ENCODE results near the gene EXT2. TPM values are rescaled to one million over a fixed set of nuclear protein-coding genes. Genes with fewer than 3 reads are reported as not detected.
A peak's percentile ranks its signal among the peaks of the same experiment; 100 is the strongest.

EXT2 gene
- total and polyA plus RNA-seq, 3 donors from 2014 or later, result 47.5 to 71.2 (median 60.9) TPM

- TF ChIP-seq CTCF (IDR thresholded peaks at IDR 0.05) (peak; percentile 80 to 88 (median 85)), POLR2A (IDR thresholded peaks at IDR 0.05) (no peak)
- intact Hi-C loops (cut with DNase I; ENCODE audit: low total_unique reads), result no loop called here
- Histone ChIP-seq H3K36me3 (ENCODE audit: low read depth, missing control alignments) (no peaks in the 10 kb centered on the region), H3K27ac (peak within 1 kb of the TSS; percentile 93 to 96), H3K4me3 (peak within 1 kb of the TSS; percentile 79 to 82), H3K27me3 (no peaks in the 10 kb centered on the region), H3K4me1 (peaks cover 7% of the 10 kb centered on the region), H3K9me3 (no peaks in the 10 kb centered on the region)
- DNase-seq, result peak; percentile 98
- 0 to 1% methylated on average over 2 to 66 of the region's 70 CpGs for WGBS, 2 donors
Measured at GRCh38 chr11:44065841-44066731, 29.4 kb upstream of the EXT2 start, which contains the start of gene ACCS. TSS of gene ACCS (plus strand) at chr11:44066270. CDS start at chr11:44067628, 1,358 bp downstream.

- DNase-seq, result no peak
- H3K4me3 ChIP-seq, result peak overlapping the region; percentile 79 to 82
- TF ChIP-seq CTCF (IDR thresholded peaks at IDR 0.05) (no peak), POLR2A (IDR thresholded peaks at IDR 0.05) (no peak)
- H3K27ac ChIP-seq, result peak overlapping the region; percentile 93 to 96
- H3K4me1 ChIP-seq, result peaks cover 7% of the 10 kb centered on the region
- no peaks in the 10 kb centered on the region for H3K27me3 ChIP-seq
- 17 to 27% methylated on average over 10 of the region's 10 CpGs for WGBS, 2 donors
- intact Hi-C loops (cut with DNase I; ENCODE audit: low total_unique reads), result no loop called here
- no peaks in the 10 kb centered on the region for H3K36me3 ChIP-seq (ENCODE audit: low read depth, missing control alignments)
- no peaks in the 10 kb centered on the region for H3K9me3 ChIP-seq
Measured at GRCh38 chr11:44066732-44067141, 28.7 kb upstream of the EXT2 start.

- no peak for TF ChIP-seq CTCF (IDR thresholded peaks at IDR 0.05)
- 53 to 56% methylated on average over 5 of the region's 5 CpGs for WGBS, 2 donors
- no peaks in the 10 kb centered on the region for H3K27me3 ChIP-seq
- no peak overlapping the region for H3K27ac ChIP-seq
- H3K4me3 ChIP-seq, result no peak overlapping the region
- no peaks in the 10 kb centered on the region for H3K9me3 ChIP-seq
- H3K36me3 ChIP-seq (ENCODE audit: low read depth, missing control alignments), result no peaks in the 10 kb centered on the region
- peaks cover 7% of the 10 kb centered on the region for H3K4me1 ChIP-seq
- intact Hi-C loops (cut with DNase I; ENCODE audit: low total_unique reads), result no loop called here
- no peak for DNase-seq
Measured at GRCh38 chr11:44067266-44067665, 28.2 kb upstream of the EXT2 start.

GRCh38 chr11:44068180-44068579, 27.3 kb upstream of the EXT2 start:
- DNase-seq, result no peak
- 90 to 96% methylated on average over 2 of the region's 2 CpGs for WGBS, 2 donors
- intact Hi-C loops (cut with DNase I; ENCODE audit: low total_unique reads), result no loop called here

More at GRCh38 chr11:44068180-44068579, 27.3 kb upstream of the EXT2 start:
- Histone ChIP-seq H3K27ac (no peak overlapping the region), H3K27me3 (no peaks in the 10 kb centered on the region), H3K36me3 (ENCODE audit: low read depth, missing control alignments) (no peaks in the 10 kb centered on the region), H3K4me3 (no peak overlapping the region), H3K4me1 (peaks cover 7% of the 10 kb centered on the region), H3K9me3 (no peaks in the 10 kb centered on the region)
- TF ChIP-seq CTCF (IDR thresholded peaks at IDR 0.05), result no peak
- TF ChIP-seq POLR2A (IDR thresholded peaks at IDR 0.05), result no peak

All from testis (tissue), 3 donors.